ENCODE measurements around the gene LRATD1. TPM values are rescaled to one million over a fixed set of nuclear protein-coding genes. Genes with fewer than 3 reads are reported as not detected.

LRATD1 gene
- total and polyA plus RNA-seq, 8 donors = 3.3 to 16.5 (median 15.4) TPM

DNA sequence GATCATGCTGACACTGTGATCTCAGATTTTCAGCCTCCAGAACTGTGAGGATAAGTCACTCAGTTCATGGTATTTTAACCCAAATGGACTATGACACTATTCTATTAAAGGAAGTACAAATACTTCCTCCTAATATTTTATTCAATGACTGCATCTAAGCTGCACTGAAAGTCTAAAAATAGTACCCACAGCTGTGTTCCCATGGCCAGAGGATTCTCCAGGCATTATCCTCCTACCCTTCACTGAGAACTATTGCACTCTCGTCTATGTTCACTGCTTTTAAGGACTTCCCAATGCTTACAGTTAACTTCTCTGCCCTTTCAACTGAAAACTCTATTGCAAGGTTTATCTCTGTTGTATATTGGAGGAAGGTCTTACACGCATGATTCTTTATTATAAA lies 15.2 kb downstream of the LRATD1 start:
- Histone ChIP-seq H3K27ac (no peak overlapping the region), H3K4me1 (no peaks in the 10 kb centered on the region), H3K9me3 (no peaks in the 10 kb centered on the region), H3K27me3 (no peaks in the 10 kb centered on the region), H3K4me3 (no peak overlapping the region), H3K36me3 (no peaks in the 10 kb centered on the region)
- intact Hi-C loops (cut with DNase I) = no loop called here
- TF ChIP-seq CTCF (IDR thresholded peaks at IDR 0.05) = no peak
- no peak for ATAC-seq
- DNase-seq = no peak

GRCh38 chr2:14650066-14650465 lies 17.5 kb downstream of the LRATD1 start:
- intact Hi-C loops (cut with DNase I) = no loop called here
- H3K9me3 ChIP-seq = no peaks in the 10 kb centered on the region
- no peak overlapping the region for H3K27ac ChIP-seq
- H3K4me1 ChIP-seq = no peaks in the 10 kb centered on the region
- H3K4me3 ChIP-seq = no peak overlapping the region
- H3K36me3 ChIP-seq = no peaks in the 10 kb centered on the region
- no peak for TF ChIP-seq CTCF (IDR thresholded peaks at IDR 0.05)
- ATAC-seq = no peak
- no peaks in the 10 kb centered on the region for H3K27me3 ChIP-seq
- DNase-seq = no peak

DNA sequence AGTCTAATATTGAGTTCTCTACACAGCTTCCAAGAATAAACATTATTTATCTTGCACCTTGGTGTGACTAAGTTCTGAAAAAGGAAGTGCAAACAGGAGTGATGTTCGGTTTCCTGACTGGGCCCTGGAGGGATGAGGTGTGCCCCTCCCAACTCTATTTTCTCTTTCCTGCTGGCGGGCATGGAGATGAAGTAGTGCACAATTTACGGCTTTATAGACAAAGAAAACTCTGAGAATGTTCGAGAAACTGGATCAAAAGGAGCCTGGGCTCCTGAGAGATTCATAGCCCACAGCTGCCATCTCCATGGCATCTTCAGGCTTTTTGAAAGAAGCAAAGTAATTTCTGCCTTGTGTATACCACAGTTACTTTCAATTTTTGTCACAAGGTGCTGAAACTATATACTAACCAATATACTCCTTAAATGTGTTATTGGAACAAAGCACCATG lies 22.3 kb downstream of the LRATD1 start:
- no peaks in the 10 kb centered on the region for H3K27me3 ChIP-seq
- TF ChIP-seq CTCF (IDR thresholded peaks at IDR 0.05) = no peak
- H3K4me3 ChIP-seq = no peak overlapping the region
- no peak for DNase-seq
- ATAC-seq = no peak
- no peaks in the 10 kb centered on the region for H3K36me3 ChIP-seq
- no peak overlapping the region for H3K27ac ChIP-seq
- no peaks in the 10 kb centered on the region for H3K4me1 ChIP-seq
- H3K9me3 ChIP-seq = no peaks in the 10 kb centered on the region
- intact Hi-C loops (cut with DNase I) = no loop called here

- intact Hi-C loops (cut with DNase I) = no loop called here
- DNase-seq (no peak), ATAC-seq (no peak)
- TF ChIP-seq CTCF (IDR thresholded peaks at IDR 0.05) = no peak
- H3K4me3 ChIP-seq = no peak overlapping the region
- H3K36me3 ChIP-seq = no peaks in the 10 kb centered on the region
- no peaks in the 10 kb centered on the region for H3K9me3 ChIP-seq
- no peak overlapping the region for H3K27ac ChIP-seq
- no peaks in the 10 kb centered on the region for H3K4me1 ChIP-seq
- no peaks in the 10 kb centered on the region for H3K27me3 ChIP-seq
These were observed 23.6 kb downstream of the LRATD1 start for GRCh38 chr2:14656146-14656545.

- no peak for DNase-seq
- intact Hi-C loops (cut with DNase I) = no loop called here
- no peaks in the 10 kb centered on the region for H3K27me3 ChIP-seq
- H3K36me3 ChIP-seq = no peaks in the 10 kb centered on the region
- no peaks in the 10 kb centered on the region for H3K4me1 ChIP-seq
- no peak overlapping the region for H3K27ac ChIP-seq
- H3K9me3 ChIP-seq = no peaks in the 10 kb centered on the region
- no peak for ATAC-seq
- H3K4me3 ChIP-seq = no peak overlapping the region
- TF ChIP-seq CTCF (IDR thresholded peaks at IDR 0.05) = no peak
These were observed 28.6 kb downstream of the LRATD1 start for GRCh38 chr2:14661163-14661562.

Data from left lung (tissue), 10 donors.